HG02943 (cell line): ENCODE measurements around the gene SRSF8.
A peak's percentile ranks its signal among the peaks of the same experiment; 100 is the strongest.
"Not testable (repeated sequence)": the region's sequence is repeated elsewhere in the genome, so short reads cannot be mapped to it uniquely, and the experiment has no call there.

Experiments used
- ATAC-seq: cut with Tn5 transposase; IDR thresholded peaks from one replicate; pipeline ENCODE4 v1.9.1; 2021; ENCODE audit warnings: mild to moderate bottlenecking, low read depth, moderate library complexity; ENCODE audit not compliant: unreplicated experiment

SRSF8 gene, protein sequence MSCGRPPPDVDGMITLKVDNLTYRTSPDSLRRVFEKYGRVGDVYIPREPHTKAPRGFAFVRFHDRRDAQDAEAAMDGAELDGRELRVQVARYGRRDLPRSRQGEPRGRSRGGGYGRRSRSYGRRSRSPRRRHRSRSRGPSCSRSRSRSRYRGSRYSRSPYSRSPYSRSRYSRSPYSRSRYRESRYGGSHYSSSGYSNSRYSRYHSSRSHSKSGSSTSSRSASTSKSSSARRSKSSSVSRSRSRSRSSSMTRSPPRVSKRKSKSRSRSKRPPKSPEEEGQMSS

DNA sequence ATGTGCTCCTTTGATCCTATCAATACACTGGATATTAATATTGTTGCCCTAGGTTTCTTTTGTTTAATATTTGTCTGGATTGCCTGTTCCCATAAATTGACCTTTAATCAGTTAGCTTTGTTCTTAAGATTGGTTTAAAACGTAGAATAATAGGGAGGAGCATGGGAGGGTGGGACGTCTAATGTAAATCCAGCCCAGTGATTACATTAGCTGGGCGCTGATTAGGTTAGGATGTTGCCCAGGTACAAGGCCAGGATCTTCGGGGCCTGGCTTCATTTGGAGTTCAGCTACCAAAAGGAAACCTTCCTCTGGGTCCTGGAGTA, at the start of gene SRSF8:
Gene SRSF8 (plus strand): TSS at position 204 of the 323 bp plus-strand sequence. CDS start 308 bp downstream, outside the sequence.
- ATAC-seq = peak; percentile 40

DNA sequence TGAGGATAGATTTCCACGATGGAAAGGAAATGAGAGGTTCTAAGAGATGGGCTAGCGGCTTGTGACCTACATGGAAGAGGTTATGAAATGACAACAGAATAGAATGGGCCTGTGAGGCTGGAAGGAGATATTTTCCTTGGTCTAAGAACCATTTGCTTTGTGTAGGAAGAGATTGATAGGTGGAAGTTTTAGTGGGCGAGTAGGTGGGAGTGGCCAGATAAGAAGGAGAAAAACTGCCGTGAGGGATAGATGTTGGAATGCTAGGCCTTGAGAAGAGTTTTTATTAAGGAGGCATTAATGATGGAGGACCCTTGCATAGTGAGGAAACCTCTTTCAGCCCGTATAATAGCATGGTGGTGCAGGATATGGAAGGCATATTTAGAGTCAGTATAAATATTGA, 45.3 kb upstream of the SRSF8 start:
- not testable (repeated sequence) for ATAC-seq

DNA sequence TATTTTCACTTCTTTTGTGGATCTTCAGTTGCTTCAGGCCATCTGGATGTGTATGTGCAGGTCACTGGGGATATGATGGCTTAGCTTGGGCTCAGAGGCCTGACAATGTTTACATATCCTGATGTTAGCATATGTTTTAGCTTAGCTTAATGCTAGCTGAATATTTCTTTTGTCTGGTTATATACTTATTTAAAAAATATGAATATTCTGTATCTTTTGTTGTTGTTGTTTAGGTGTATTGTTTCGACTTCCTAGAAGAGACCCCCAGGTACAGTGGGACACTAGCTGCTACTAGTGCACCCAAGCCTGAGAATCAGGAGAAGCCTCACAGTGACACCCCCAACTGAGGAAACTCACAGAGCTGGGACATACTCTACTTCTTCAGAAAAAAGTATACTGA, 41.8 kb upstream of the SRSF8 start, which contains the start of gene KDM4E:
Gene KDM4E (plus strand): TSS at position 301 of the 400 bp plus-strand sequence. CDS start 300 bp downstream, outside the sequence.
- ATAC-seq = no peak

DNA sequence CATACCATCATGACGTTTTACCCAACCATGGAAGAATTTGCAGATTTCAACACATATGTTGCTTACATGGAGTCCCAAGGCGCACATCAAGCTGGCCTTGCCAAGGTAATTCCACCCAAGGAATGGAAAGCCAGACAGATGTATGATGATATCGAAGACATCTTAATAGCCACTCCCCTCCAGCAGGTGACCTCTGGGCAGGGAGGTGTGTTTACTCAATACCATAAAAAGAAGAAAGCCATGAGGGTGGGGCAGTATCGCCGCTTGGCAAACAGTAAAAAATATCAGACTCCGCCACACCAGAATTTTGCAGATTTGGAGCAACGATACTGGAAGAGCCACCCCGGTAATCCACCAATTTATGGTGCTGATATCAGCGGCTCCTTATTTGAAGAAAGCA, 41.1 kb upstream of the SRSF8 start:
- ATAC-seq = not testable (repeated sequence)

DNA sequence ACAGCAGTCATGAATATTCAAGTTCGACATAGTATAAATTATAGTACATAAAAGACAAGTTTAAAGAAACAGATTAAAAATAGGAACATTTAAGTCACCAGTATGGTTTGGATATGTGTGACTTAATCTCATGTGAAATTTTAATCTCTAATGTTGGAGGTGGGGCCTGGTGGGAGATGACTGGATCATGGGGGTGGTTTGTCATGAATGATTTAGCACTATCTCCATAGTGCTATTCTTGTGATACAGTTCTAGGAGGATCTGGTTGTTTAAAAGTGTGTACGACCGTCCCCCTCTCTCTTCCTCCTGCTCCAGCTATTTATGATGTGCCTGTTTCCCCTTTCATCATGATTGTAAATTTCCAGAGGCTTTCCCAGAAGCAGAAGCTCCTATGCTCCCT, 38.4 kb upstream of the SRSF8 start:
- no peak for ATAC-seq

DNA sequence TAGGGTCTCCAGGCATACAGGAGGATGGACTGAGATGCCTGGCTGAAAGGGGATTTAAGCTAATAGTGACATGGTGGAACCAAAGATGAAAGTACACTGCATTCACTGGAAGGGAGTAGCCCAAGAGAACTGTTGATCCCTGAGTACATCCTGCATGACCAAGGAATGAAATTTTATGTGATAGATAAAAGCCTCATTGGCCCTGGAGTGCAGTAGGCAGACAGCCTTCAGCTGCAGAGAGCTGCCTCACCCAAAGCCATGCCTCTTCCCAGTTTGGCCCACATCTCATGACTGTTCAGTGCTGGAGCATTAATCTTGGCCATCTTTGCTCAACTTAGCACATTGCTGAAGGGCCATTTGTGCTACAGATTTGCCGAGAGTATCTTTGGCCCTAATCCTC, 33.7 kb upstream of the SRSF8 start:
- no peak for ATAC-seq

DNA sequence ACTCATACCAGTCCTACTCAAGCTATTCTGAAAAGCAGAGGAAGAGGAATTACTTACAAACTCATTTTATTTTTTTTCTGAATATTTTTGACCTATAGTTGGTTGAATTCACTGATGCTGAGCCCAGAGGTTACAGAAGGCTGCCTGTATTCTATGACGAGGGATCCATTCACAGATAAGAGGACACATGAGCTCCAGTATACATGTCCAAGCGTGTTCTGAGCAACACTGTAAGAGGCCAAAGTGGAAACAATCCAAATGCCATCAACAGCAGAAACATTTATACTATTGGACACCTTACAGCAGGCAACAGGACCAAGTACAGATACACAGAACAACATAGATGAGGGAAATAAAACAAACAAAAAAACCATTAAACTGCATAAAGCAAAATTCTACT, 31.4 kb upstream of the SRSF8 start:
- no peak for ATAC-seq

DNA sequence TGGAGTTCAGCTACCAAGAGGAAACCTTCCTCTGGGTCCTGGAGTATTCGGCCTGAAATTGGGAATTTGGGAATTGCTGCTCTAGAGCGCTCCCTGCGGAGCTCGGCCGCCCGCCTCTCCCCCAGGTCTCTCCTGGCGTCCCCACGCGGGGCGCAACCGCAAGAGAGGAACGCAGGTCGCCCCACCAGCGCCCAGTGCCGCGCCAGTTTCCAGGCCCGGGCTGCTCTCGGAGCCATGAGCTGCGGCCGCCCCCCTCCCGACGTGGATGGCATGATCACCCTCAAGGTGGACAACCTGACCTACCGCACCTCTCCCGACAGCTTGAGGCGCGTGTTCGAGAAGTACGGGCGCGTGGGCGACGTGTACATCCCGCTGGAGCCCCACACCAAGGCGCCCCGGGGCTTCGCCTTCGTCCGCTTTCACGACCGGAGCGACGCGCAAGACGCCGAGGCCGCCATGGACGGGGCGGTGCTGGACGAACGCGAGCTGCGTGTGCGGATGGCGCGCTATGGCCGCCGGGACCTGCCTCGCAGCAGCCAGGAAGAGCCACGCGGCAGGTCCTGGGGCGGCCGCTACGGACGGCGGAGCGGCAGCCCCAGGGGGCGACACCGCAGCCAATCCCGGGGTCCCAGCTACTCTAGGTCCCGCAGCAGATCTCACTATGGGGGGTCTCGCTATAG, 29.2 kb upstream of the SRSF8 start:
- ATAC-seq = not testable (repeated sequence)

DNA sequence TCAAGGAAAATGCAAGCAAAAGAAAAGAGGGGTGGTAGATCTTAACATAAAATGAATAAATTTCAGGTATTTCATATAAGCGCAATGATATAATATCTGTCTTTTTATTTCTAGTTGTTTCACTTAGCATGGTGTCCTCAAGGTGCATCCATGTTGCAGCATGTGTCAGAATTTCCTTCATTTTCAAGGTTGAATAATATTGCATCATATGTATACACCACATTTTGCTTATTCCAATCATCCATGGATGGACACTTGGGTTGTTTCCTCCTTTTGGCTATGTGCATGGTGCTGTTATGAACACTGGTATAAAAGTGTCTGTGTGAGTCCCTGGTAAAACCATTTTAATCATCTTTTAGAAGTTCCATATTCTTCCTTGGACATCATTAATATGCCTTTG, 24.5 kb upstream of the SRSF8 start:
- no peak for ATAC-seq

DNA sequence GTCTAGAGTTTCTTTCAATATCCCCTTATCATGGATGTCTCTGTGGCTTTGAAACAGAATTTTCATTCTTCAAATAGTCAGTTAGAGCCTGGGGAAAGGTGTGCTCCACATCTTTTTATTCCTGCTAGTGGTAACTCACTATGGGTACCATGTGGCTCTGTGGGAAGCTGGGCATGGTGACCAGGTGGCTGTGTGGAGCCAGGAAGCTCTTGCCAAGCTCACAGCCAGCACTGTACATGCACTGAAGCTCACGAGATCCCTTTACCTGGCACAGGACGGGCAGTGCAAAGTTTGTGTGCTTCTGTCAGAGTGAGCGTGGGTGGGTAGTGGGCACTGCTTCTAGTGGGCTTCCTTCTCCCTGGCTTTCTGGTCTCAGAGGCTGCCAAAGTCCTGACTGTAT, 23.8 kb upstream of the SRSF8 start:
- ATAC-seq = no peak

DNA sequence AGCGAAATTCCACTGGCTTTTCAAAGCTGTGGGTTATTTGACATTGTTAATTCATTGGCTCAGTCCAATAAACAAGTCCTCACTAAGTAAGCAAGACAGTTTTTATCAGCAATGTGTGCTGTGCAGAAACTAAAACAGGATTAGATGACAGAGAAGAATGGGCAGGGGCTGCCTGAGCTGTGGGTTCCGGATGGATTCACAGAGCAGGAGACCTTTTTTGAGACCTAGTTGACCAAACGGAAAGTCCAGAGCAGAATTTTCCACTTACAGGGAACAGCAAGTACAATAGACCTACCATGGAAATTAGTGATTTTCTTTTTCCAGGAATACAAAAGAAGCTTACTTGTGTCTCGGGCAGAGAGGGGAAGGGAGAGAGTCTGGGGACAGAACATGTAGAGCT, 22.7 kb upstream of the SRSF8 start:
- ATAC-seq = no peak

DNA sequence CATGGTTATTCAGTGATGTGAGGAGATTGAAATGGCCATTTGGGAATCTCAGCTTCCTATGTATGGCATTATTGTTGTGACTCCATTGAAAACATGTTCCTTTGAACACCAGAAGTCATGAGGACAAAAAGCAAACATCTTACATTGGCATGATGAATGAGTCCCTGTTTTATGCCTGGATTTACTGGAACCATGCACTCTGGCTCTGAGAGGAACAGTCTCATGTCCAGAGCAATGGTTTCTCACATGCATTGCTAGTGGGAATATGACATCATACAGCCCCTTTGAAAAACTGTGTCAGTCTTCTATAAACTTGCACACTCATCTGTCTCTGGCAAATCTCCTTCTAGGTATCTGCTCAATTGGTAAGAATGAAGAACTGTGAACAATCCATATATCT, 20.9 kb upstream of the SRSF8 start:
- no peak for ATAC-seq

DNA sequence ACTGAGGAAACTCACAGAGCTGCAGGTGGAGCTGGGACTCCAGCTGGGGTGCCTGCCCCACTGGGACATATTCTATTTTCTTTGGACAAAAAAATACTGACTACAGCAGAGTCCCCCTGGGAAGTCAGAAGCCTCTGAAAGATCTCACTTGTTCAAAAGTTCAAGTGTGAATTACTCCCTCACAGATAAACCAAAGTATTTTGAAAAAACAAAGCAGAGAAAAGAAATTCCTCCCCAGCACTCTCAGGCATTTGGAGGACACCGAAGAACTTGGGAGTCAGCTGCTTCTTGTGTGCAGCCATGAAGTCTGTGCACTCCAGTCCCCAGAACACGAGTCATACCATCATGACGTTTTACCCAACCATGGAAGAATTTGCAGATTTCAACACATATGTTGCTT, 17.6 kb upstream of the SRSF8 start, which contains the start of gene KDM4F:
Gene KDM4F (plus strand): TSS at position 301 of the 400 bp plus-strand sequence.
- not testable (repeated sequence) for ATAC-seq

DNA sequence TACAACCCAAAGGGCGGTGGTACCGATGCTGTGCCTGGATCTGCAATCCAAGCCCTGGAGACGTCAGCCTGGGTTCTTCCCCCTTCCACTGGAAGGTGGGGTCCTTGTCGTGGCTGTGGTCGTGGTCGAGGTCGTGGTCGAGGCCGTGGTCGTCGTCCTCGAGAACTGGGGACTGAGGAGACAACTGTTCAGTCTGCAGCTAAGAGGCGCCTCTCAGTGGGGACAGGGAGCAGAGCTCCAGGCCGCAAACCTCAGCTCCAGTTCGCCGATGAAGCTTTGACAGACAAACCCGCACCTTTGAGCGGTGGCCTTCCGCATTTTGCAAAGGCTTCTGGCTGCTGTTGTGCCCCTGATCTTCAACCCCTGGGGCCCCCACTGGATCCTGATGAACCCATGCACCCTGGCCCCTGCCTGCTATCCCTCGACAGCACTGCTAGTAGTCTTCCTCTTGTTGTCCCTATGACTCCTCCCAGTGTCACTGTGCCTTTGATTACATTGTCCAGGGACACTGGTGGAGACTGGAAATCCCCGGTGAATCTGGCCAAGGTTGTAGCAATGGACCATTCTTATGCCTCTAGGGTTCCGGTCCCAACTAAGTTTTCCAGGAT, 16.0 kb upstream of the SRSF8 start:
- no peak for ATAC-seq

DNA sequence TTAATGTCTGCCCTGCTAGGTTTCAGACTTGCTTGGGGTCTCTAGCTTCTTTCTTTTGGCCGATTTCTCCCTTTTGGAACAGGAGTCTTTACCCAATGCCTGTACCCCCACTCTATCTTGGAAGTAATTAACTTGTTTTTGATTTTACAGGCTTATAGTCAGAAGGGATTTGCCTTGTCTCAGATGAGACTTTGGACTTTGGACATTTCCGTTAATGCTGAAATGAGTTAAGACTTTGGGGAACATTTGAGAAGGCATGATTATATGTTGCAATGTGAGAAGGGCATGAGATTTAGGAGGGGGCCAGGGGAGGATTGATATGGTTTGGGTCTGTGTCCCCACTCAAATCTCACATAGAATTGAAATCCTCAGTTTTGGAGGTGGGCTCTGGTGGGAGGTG, 12.4 kb upstream of the SRSF8 start:
- ATAC-seq = no peak

DNA sequence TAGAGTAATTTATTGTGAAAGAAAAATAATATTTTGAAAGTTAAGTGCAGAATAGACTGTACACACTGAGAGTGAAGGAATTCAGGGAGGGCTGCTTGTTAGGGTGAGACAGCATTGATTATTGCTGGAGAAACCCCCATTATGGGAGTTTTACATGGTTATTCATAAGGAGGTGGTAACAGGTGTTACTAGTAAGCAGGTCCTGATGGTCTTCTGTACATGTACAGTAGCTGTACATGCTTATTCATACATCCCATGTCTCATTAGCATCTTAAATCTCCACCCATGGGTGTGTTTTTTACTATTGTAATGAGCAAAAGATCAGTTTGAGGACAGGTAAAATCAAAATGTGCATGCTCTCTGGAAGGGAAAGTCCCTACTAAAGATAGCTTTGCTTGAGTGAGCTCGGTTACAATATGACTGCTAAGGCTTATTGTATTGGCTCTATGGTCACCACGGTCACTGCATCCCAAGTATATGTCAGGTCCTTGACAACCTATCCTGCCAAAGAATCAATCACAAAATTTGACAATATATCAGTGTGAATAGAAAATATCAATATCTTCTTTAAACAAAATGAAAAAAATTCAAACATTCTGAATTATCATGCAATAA, 11.3 kb upstream of the SRSF8 start:
- ATAC-seq = peak; percentile 93

DNA sequence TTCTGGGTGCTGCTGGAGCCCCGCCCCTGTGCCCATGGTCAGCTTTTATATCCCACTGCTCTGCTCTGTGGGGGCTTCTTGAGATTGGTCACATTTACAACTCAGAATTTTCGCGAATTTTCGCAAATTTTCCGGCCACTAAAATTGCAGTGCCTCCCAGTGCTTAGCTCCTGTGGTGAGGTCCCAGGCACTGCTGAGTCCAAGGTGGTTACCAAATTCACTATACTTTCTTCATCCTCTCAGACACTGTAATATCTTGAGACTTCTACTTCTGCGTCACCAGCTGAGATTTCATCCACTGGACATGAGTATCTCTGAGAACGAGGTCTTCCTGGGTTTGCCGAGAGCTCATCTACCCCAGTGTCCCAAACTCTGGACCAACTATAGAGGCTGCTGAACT, 8.8 kb upstream of the SRSF8 start:
- no peak for ATAC-seq

DNA sequence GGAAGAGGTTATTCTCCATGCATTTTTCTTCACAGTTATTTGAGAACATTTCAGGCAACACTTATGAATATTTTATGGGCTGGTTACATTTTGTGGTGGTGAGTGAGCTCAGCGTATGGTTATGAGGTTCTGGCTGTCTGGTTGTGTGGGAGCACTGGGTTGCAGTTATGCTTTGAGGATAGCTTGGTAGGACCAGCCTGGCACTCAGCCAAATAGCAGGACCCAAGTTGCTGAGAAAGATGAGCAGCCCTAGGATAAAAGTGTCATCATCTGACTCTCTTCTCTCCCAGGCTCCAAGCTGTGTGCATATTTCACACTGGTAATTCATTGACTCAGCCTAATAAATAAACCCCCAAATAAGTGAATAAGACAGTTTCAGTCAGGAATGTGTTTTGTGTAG, 8.1 kb upstream of the SRSF8 start:
- ATAC-seq = no peak

DNA sequence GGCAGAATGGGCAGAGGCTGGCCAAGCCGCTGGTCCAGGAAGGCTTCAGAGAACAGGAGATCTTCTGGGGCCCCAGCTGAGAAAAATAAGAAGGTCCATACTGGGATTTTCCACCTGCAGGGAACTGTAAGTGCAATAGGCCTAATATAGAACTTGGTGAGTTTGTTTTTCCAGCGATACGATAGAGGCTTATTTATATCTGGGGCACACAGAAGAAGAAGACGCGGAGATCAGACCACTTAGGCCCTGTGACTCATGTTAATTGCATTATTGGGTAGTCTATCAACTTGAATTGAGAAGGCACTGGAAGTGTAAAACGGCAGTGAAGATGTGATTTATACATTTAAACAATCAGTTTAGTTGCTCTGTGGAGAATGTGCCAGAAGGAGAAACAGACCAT, 7.7 kb upstream of the SRSF8 start:
- ATAC-seq = no peak

DNA sequence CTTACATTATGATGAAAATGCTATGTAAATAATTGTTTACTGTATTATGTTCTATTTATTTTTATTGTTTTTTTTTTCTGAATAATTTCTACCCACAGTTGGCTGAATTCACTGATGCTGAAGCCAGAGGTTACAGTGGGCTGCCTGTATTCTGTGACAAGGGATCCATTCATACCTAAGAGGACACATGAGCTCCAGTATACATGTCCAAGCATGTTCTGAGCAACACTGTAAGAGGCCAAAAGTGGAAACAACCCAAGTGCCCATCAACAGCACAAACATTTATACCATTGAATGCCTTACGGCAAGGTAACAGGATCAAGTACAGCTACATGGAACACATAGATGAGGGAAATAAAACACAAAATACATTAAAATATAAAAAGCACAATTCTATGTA, 1.4 kb upstream of the SRSF8 start:
- no peak for ATAC-seq
